Measurements from ENCODE around the gene MRPL53.

GRCh38 chr2:74491648-74492544 is 19.4 kb upstream of the MRPL53 start:
- no peak for TF ChIP-seq EZH2phosphoT487 (IDR thresholded peaks at IDR 0.05; ENCODE audit: insufficient read depth, low read depth)
- TF ChIP-seq EZH2 (IDR thresholded peaks at IDR 0.05; ENCODE audit: insufficient read depth, poor library complexity, severe bottlenecking): no peak

Data from GM23248 (cell line).